GM18507 (cell line): ENCODE data around the gene TSPAN7.
A peak's percentile ranks its signal among the peaks of the same experiment; 100 is the strongest.

Experiments used
- DNase-seq: peaks from one replicate; pipeline ENCODE4 v3.0.0; 2011; ENCODE audit warnings: low read depth; ENCODE audit not compliant: insufficient read length; ENCODE audit errors: extremely low spot score
- FAIRE-seq: peaks from 2 replicates; lab custom pipeline; 2011; peaks lifted over from hg19 to GRCh38; lab: Jason Lieb, UNC

The TSPAN7 gene

GRCh38 chrX:38636949-38637819 is 75.8 kb downstream of the TSPAN7 start:
- DNase-seq (no peak), FAIRE-seq (no peak)

- FAIRE-seq = no peak
- DNase-seq = no peak
These were observed 77.7 kb downstream of the TSPAN7 start for GRCh38 chrX:38638952-38639529.

- FAIRE-seq = no peak
- DNase-seq = no peak
These were observed 78.4 kb downstream of the TSPAN7 start for GRCh38 chrX:38639730-38640129.

DNA sequence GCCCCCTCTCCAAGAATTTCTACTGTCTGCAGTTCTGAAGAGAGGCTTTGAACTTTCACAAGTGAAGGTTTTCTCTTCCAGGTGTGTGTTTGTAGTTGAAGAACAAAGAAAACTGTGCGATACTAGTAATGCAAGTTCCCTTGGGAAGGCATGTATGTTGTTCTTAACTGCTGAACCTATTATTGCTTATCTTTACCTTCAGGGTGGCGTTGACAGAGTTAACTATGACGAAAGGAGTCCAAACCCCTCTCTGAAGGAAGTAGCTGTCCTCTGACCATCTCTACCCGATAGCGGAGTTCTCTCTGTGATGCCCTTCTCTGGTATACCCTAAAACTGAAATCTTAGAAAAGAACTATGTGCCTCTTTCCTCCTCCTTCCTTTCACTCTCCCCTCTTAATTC is 79.9 kb downstream of the TSPAN7 start:
- FAIRE-seq (no peak), DNase-seq (no peak)

- no peak for FAIRE-seq
- no peak for DNase-seq
These were observed 82.6 kb downstream of the TSPAN7 start for GRCh38 chrX:38643903-38644302.

DNA sequence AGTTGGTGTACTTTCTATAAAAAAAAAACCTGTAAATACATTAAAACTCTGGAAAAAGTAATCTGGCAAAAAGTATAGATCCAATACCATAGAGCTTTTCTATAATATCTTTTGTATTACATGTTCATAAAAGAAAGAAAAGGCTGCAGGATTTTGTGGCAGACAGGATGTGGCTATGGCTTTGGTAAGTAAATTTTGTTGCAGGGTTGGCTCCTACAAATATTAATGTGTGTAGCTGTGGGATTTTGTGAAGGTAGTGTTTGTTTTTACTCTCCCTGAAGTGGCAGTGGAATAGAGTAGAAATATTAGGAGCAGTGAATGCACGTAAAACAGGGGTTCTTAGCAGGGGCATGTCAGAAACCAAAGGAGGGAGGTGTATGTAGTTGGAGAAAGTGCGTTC is 84.8 kb downstream of the TSPAN7 start:
- DNase-seq (no peak), FAIRE-seq (no peak)

DNA sequence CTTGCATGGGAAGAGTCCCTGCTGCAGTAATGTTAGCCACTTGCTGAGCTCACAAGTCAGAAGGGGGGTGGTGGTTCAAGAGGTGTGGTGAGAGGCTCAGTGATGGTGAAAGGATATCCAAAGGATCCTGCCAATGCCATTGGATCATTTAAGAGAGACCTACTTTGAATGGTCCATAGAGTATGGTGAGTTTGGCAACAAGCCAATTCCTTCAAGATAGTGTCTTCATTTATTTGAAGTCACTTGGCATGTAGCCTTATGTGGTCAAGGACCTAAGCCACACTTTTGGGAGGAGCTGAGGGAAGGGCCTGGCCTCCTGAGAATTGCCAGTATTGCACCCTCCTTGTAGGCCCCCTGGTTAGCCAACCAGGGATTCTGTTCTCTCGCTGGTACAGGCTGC is 87.9 kb downstream of the TSPAN7 start:
- DNase-seq (no peak), FAIRE-seq (no peak)

GRCh38 chrX:38649674-38650647 is 88.6 kb downstream of the TSPAN7 start:
- DNase-seq (no peak), FAIRE-seq (no peak)

DNA sequence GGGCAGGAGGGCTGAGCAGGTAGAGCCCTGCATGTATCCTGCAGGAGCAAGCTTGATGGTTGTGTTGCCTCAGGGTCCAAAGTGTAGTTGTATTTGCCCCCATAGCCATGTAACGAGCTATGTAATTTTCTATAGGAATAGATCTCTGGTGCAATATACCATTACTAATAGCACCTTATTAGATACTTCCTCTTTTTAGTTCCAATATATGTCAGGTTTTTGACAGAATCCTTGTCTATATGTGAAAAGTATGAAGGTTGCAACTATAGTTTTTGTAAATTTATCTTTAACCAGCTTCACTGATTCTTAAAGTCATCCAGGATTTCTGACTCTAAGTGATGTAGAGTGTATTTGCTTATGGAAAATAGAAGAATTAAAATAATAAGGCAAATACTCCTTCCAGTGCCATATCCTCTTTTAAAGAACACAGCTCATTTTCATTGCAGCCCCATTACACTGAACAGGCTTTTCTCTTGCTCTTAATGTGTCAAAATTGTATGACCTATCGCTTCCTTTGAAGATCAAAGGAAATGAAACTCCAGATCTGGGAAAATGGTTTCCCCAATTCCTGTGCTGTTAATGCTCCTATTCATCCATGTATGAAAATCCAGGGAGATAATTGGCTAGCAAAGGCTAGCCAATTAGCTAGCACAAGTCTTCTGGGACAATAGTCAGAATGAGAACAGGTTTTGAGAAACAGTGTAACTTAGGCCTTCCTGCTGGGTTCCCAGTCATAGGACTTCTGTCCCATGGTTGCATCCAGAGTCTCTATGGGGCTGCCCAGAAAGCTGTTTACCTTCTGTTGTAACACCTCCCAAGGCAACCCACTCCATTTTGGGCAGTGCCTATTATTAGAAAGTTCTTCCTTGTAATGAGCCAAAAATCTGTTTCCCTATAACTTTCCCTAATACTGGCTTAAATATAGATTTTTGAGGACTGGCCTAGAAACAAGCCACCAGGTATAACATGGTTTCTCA is 90.6 kb downstream of the TSPAN7 start:
- DNase-seq = no peak
- no peak for FAIRE-seq

DNA sequence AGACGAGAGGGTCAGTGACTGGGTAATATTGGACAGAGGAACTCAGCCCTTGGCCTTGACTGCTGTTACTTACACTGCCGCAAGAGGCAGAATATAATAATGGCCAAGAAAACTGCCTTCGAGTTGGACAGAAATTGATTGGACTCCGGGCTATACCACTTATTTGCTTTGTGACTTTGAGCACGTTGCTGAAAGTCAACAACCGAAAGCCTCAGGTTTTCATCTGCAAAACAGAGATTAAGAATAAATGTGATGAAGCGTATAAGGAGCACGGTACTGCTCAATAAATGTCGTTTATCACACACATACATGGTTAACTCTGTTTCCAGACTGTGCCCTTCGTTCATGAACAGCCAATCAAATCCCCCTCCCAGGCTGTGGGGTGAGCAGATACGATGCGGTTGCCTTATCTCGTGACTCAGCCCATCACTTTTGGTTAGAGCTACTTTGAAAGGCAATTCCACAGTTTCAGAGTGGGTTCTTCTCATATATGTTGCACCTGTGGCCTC is 91.6 kb downstream of the TSPAN7 start:
- DNase-seq (no peak), FAIRE-seq (no peak)

DNA sequence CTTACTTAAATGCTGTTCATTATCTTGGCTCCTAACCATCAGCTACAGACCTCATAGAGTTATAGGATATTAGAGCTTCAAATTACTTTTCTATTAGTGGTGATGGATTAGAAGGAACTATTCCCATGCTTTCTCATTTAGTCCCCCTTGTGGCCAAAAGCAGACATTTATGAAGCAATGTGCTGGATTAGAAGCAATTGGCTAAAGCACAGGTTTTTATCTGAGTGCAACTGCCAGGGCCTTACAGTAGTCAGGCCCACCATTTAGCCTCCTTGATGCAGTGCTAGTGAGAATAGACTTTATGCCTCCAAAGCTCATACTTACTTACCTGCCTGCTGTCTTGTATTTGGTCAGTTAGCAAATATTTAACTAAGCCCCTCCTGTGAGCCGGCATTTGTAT is 93.0 kb downstream of the TSPAN7 start:
- FAIRE-seq (peak; percentile 58), DNase-seq (no peak)

DNA sequence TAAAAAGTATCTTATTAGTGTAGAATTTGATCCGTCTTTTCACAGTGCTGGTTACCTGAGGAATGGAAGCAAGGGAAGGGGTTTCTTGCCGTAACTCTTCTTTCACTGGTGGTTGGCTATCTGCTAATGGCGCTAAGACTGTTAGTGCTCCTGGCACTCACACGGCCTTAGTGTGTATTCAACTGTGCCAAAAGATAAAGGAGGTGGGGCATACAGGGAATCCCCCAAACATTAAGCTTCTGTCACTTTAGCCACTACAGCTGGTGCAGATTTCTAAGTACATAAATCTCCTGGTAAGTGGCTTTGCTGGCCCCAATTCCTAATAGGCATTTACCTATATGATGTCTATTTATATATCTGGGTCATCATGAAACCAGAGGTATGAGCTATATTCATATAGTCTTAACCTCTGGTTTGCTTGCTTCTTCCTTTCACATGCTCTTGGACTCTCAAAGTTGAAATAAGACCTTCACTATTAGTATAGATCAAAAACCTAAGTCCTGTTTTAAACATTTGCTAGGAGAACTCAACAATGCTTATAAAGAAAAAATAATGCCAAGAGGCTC is 95.1 kb downstream of the TSPAN7 start:
- DNase-seq (no peak), FAIRE-seq (peak; percentile 24)

DNA sequence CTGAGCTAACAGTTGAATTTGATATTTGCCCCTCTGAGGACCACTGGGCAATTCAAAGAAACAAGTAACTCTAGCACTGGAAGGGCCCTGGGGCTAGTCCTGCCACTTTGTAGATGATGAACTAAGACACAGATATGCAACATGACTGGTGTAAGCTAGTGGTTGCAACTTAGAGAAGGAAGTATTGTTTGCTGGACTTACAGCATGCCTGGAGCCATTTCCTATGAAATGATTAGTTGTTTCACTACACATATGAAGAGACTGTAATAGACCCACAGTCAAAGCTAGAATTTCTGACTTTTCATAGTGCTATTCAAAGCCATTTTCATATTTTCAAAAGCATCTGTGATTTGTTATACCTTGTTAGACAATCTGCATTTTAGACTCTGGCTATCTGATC is 96.2 kb downstream of the TSPAN7 start:
- FAIRE-seq = peak; percentile 15
- DNase-seq = no peak

DNA sequence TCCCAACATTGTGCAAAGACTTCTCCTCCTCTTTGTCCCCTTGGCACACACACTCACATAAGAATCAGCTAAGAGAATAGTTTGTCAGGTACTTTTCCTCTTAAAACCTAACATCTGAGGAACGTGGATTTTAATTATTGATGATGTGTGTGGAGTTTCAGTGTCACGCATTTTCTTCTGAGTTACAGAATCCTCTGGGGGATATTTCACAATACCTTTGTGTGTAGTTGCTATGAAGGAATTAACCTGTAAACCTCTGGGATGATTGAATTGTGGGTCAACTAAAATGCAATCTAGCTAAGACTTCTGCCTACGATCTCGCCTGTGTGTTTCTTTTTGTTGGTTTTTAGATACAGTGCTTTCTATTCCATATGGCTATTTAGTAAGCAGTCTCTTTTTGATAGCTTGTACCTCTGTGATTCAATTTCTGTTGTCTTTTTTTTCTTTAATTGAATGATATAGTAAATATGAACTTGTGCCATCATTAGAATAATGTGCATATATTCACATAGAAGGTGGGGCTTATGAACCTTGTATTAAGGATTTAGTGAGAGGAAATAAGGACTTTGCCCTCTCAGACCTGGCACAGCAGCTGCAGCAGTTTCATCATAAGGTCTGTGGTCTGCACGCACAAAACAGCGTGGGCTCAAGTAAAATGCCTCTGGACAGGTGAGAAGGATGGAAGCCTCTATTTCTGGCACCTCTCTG is 99.2 kb downstream of the TSPAN7 start:
- FAIRE-seq (peak; percentile 68), DNase-seq (no peak)

GRCh38 chrX:38661103-38661441 is 99.7 kb downstream of the TSPAN7 start:
- no peak for DNase-seq
- peak; percentile 55 for FAIRE-seq

- FAIRE-seq = peak; percentile 84
These were observed 100.2 kb downstream of the TSPAN7 start for GRCh38 chrX:38661561-38661960.

DNA sequence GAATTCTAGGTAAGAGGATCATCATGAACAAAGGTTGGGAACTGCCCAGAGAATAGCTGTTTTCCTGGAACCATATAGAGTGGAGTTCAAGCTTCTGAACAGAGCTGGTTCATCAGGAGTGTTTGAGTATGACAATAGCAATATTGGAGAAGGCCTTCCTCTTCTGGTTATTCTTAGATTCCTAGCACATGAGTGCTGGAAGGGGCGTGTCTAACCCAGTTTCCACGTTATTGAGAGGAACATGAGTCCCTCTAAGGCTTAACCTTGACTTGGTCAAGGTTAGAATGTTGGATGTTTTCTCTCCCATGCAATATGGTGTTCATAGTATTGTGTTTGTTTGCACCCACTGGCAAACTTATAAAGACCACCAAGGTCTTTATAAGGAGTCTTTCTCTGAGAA is 101.3 kb downstream of the TSPAN7 start:
- FAIRE-seq = peak; percentile 56

More at GRCh38 chrX:38661561-38661960, 100.2 kb downstream of the TSPAN7 start:
- no peak for DNase-seq

GRCh38 chrX:38664285-38664684 is 102.9 kb downstream of the TSPAN7 start:
- FAIRE-seq = peak; percentile 49
- DNase-seq = no peak

More for the DNA sequence above, 101.3 kb downstream of the TSPAN7 start:
- DNase-seq = no peak
